Small intestine (tissue), 7 donors: Measurements from ENCODE around the gene TBR1. TPM values are rescaled to one million over a fixed set of nuclear protein-coding genes. Genes with fewer than 3 reads are reported as not detected.

Experiments used
- DNase-seq, 2 donors: peaks; one replicate each; pipeline versions ENCODE4 v3.0.0 to v3.0.0-alpha.2; 2013
- FAIRE-seq: peaks from 2 replicates; lab custom pipeline; 2012; peaks lifted over from hg19 to GRCh38; lab: Jason Lieb, UNC
- H3K27ac ChIP-seq, 3 donors: one replicate each; pipeline ENCODE4 v1.5.1; 2013; ENCODE audit warnings: low read length in 2 of 3, mild to moderate bottlenecking in 2 of 3, control low read depth in 1 of 3, inconsistent platforms in 1 of 3, low read depth in 1 of 3, moderate library complexity in 1 of 3
- H3K27me3 ChIP-seq, 3 donors: one replicate each; pipeline ENCODE4 v1.6.1; 2013; ENCODE audit warnings: low read length in 3 of 3, inconsistent platforms in 1 of 3; ENCODE audit not compliant: control insufficient read depth in 3 of 3, insufficient read depth in 3 of 3
- H3K36me3 ChIP-seq, 3 donors: one replicate each; pipeline ENCODE4 v1.6.1; 2013; ENCODE audit warnings: low read length in 3 of 3, inconsistent platforms in 1 of 3, low read depth in 1 of 3, mild to moderate bottlenecking in 1 of 3, moderate library complexity in 1 of 3; ENCODE audit not compliant: control insufficient read depth in 3 of 3, insufficient read depth in 2 of 3
- H3K4me1 ChIP-seq, 3 donors: one replicate each; pipeline ENCODE4 v1.6.1; 2013; ENCODE audit warnings: low read length in 2 of 3, inconsistent platforms in 1 of 3, low read depth in 1 of 3, mild to moderate bottlenecking in 1 of 3, moderate library complexity in 1 of 3; ENCODE audit not compliant: control insufficient read depth in 3 of 3, insufficient read depth in 2 of 3
- H3K4me3 ChIP-seq, 3 donors: one replicate each; pipeline ENCODE4 v1.5.1; 2013; ENCODE audit warnings: low read length in 3 of 3, control low read depth in 1 of 3, inconsistent platforms in 1 of 3, low read depth in 1 of 3, mild to moderate bottlenecking in 1 of 3, moderate library complexity in 1 of 3
- H3K9me3 ChIP-seq, 2 donors: one replicate each; pipeline ENCODE4 v1.6.1; 2013; ENCODE audit warnings: low read depth in 1 of 2, low read length in 1 of 2; ENCODE audit not compliant: control insufficient read depth in 2 of 2, insufficient read depth in 1 of 2
- WGBS, 3 donors: extraction: QIAGEN DNeasy Blood & Tissue Kit; methylation state at CpG; one replicate each; pipeline ENCODE4 v1.1.7; 2013; 5-methylcytosine and 5-hydroxymethylcytosine counted together
- polyA plus RNA-seq, 4 donors: library from polyadenylated mRNA; stranded (reverse) in 3 of 4; unstranded in 1 of 4; fragments of 200-250 nt in 3 of 4; fragments of 120-200 nt in 1 of 4; gene quantifications; one replicate each; pipeline versions ENCODE4 v1.2.1 to v1.2.3, GENCODE V29; 2013
- donor health status: healthy with polysubstance abuse.
- donor health status: control.
- donor health status: control.
- donor health status: Bipolar disorder and iron deficiency.
- donor health status: healthy.

Gene TBR1
- polyA plus RNA-seq, 4 donors = 0.03 TPM; not detected in 3

GRCh38 chr2:161427664-161428587, 11.8 kb downstream of the TBR1 start:
- H3K27me3 ChIP-seq = peaks cover 13 to 68% (median 32%) of the 10 kb centered on the region in 3 donors
- peaks cover 3 to 9% (median 7%) of the 10 kb centered on the region in 3 donors for H3K4me1 ChIP-seq
- DNase-seq (peak in 1 of 2 donors; percentile 15), FAIRE-seq (no peak)
- no peaks in the 10 kb centered on the region for H3K36me3 ChIP-seq
- no peaks in the 10 kb centered on the region for H3K9me3 ChIP-seq
- H3K4me3 ChIP-seq = no peak overlapping the region
- H3K27ac ChIP-seq = no peak overlapping the region
- 23 to 38% (median 28%) methylated on average over 61 to 64 of the region's 64 CpGs for WGBS, 3 donors

GRCh38 chr2:161430386-161430785, 14.3 kb downstream of the TBR1 start:
- DNase-seq (no peak), FAIRE-seq (no peak)
- Histone ChIP-seq H3K4me3 (no peak overlapping the region), H3K36me3 (no peaks in the 10 kb centered on the region), H3K27me3 (peaks cover 10 to 54% (median 19%) of the 10 kb centered on the region in 3 donors), H3K9me3 (no peaks in the 10 kb centered on the region), H3K27ac (no peak overlapping the region), H3K4me1 (no peaks in the 10 kb centered on the region)
- WGBS, 3 donors = 65 to 77% (median 65%) methylated on average over 2 of the region's 2 CpGs

- no peaks in the 10 kb centered on the region for H3K36me3 ChIP-seq
- H3K27ac ChIP-seq = no peak overlapping the region
- H3K4me1 ChIP-seq = no peaks in the 10 kb centered on the region
- H3K27me3 ChIP-seq = peaks cover 5 to 44% (median 16%) of the 10 kb centered on the region in 3 donors
- DNase-seq = no peak
- no peak for FAIRE-seq
- peaks cover 0 to 4% of the 10 kb centered on the region in 2 donors for H3K9me3 ChIP-seq
- H3K4me3 ChIP-seq = no peak overlapping the region
- 54 to 78% (median 62%) methylated on average over 3 of the region's 3 CpGs for WGBS, 3 donors
Observed at GRCh38 chr2:161432107-161432506, 16.0 kb downstream of the TBR1 start.

- FAIRE-seq (no peak), DNase-seq (no peak)
- Histone ChIP-seq H3K36me3 (no peaks in the 10 kb centered on the region), H3K4me1 (no peaks in the 10 kb centered on the region), H3K27me3 (peaks cover 0 to 26% (median 5%) of the 10 kb centered on the region in 3 donors), H3K4me3 (no peak overlapping the region), H3K27ac (no peak overlapping the region), H3K9me3 (peaks cover 0 to 4% of the 10 kb centered on the region in 2 donors)
- WGBS, 3 donors = 20 to 33% (median 28%) methylated on average over 1 of the region's 1 CpG
Observed at GRCh38 chr2:161434118-161434517, 18.0 kb downstream of the TBR1 start.

GRCh38 chr2:161436411-161436810, 20.3 kb downstream of the TBR1 start:
- H3K4me3 ChIP-seq = no peak overlapping the region
- WGBS, 3 donors = 72 to 81% (median 79%) methylated on average over 3 of the region's 3 CpGs
- no peak for DNase-seq
- peaks cover 0 to 18% (median 7%) of the 10 kb centered on the region in 3 donors for H3K27me3 ChIP-seq
- no peaks in the 10 kb centered on the region for H3K36me3 ChIP-seq
- H3K4me1 ChIP-seq = no peaks in the 10 kb centered on the region
- FAIRE-seq = no peak
- no peak overlapping the region for H3K27ac ChIP-seq
- H3K9me3 ChIP-seq = peaks cover 0 to 4% of the 10 kb centered on the region in 2 donors

GRCh38 chr2:161438598-161438997, 22.5 kb downstream of the TBR1 start:
- Histone ChIP-seq H3K27ac (no peak overlapping the region), H3K4me3 (no peak overlapping the region), H3K27me3 (peaks cover 0 to 13% (median 7%) of the 10 kb centered on the region in 3 donors), H3K9me3 (peaks cover 0 to 4% of the 10 kb centered on the region in 2 donors), H3K4me1 (no peaks in the 10 kb centered on the region), H3K36me3 (no peaks in the 10 kb centered on the region)
- DNase-seq (no peak), FAIRE-seq (no peak)
- WGBS, 3 donors = 3 to 42% (median 11%) methylated on average over 2 of the region's 2 CpGs

GRCh38 chr2:161445097-161445496, 29.0 kb downstream of the TBR1 start:
- FAIRE-seq (no peak), DNase-seq (no peak)
- H3K27me3 ChIP-seq = peaks cover 0 to 5% (median 4%) of the 10 kb centered on the region in 3 donors
- no peak overlapping the region for H3K27ac ChIP-seq
- no peaks in the 10 kb centered on the region for H3K4me1 ChIP-seq
- 94 to 96% (median 96%) methylated on average over 12 of the region's 12 CpGs for WGBS, 3 donors
- no peaks in the 10 kb centered on the region for H3K9me3 ChIP-seq
- H3K4me3 ChIP-seq = no peak overlapping the region
- H3K36me3 ChIP-seq = no peaks in the 10 kb centered on the region

GRCh38 chr2:161448431-161448830, 32.3 kb downstream of the TBR1 start:
- no peak overlapping the region for H3K4me3 ChIP-seq
- H3K9me3 ChIP-seq = no peaks in the 10 kb centered on the region
- H3K27ac ChIP-seq = no peak overlapping the region
- no peaks in the 10 kb centered on the region for H3K36me3 ChIP-seq
- FAIRE-seq (no peak), DNase-seq (no peak)
- no peaks in the 10 kb centered on the region for H3K4me1 ChIP-seq
- peaks cover 0 to 5% (median 4%) of the 10 kb centered on the region in 3 donors for H3K27me3 ChIP-seq
